Activated B cell treated with CpG ODN at 0.5 μM for 24 hours (primary cell): ENCODE data around the gene WDR70. TPM values are rescaled to one million over a fixed set of nuclear protein-coding genes. Genes with fewer than 3 reads are reported as not detected.
"Not testable (repeated sequence)": the region's sequence is repeated elsewhere in the genome, so short reads cannot be mapped to it uniquely, and the experiment has no call there.

Source experiments
- ATAC-seq: fragments of 200-7000 bp; cut with Tn5 transposase; one replicate; pipeline ENCODE4 v1.10.0; 2021; ENCODE audit warnings: low read depth, mild to moderate bottlenecking, moderate library complexity
- CTCF ChIA-PET: fragments of 350-600 bp; sonication (Branson Sonifier 250); formaldehyde crosslinking; loops from one replicate; lab custom pipeline; 2021; ENCODE audit warnings: antibody characterized with exemption; lab: Charles Lee
- POLR2A ChIA-PET: fragments of 350-600 bp; sonication (Branson Sonifier 250); formaldehyde crosslinking; loops from one replicate; lab custom pipeline; 2021; ENCODE audit warnings: antibody characterized with exemption; lab: Charles Lee
- DNase-seq: peaks from one replicate; pipeline ENCODE4 v3.0.0; 2022
- H3K27ac Mint-ChIP-seq: one replicate; pipeline ENCODE4 v1.8.0; 2020; ENCODE audit warnings: mixed read lengths
- H3K27me3 Mint-ChIP-seq: one replicate; pipeline ENCODE4 v1.8.0; 2021; ENCODE audit warnings: mixed read lengths
- H3K36me3 Mint-ChIP-seq: one replicate; pipeline ENCODE4 v1.8.0; 2021; ENCODE audit warnings: low read depth, mixed read lengths
- H3K4me1 Mint-ChIP-seq: one replicate; pipeline ENCODE4 v1.8.0; 2021; ENCODE audit warnings: mixed read lengths
- H3K4me3 Mint-ChIP-seq: one replicate; pipeline ENCODE4 v1.8.0; 2020; ENCODE audit warnings: mild to moderate bottlenecking, mixed read lengths
- H3K9me3 Mint-ChIP-seq: one replicate; pipeline ENCODE4 v1.8.0; 2020; ENCODE audit warnings: mixed read lengths
- intact Hi-C: fragments of 100-400 bp; cut with micrococcal nuclease; formaldehyde crosslinking; loops from one replicate; pipeline ENCODE4 v1.15.1; 2024
- total RNA-seq: library from RNA; stranded (reverse); gene quantifications from 2 replicates; pipeline ENCODE4 v1.2.3, GENCODE V29; 2022
- TF ChIP-seq, protein P1 (sequence below): fragments of 200-600 bp; IDR thresholded peaks from one replicate; pipeline ENCODE4 v1.8.0; 2022; ENCODE audit warnings: antibody characterized with exemption, mild to moderate bottlenecking

The WDR70 gene
- total RNA-seq, 1 donor from 2014 or later = 58.6 TPM

DNA sequence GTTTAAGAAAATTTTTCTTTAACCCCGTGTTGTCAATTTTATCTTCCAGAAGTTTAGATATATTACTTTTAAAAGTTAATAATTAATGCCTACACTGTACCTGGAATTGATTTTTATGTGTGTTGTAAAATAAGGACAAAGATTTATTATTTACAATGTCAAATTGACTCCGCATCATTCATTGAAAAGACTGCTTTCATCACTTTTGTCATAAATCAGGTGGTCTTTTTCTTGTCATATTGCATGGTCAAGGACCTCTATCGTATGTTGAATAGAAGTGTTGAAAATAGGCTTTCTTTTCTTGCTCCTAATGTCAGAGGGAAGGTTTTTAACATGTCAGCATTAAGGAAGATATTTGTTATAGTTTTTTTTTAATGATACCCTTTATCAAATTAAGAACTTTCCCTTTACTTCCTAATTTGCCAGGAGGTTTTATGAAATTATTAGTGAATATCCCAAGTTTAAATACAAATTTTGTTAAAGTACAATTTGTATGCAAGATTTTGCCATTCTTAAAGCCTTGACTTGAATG, 92.6 kb downstream of the WDR70 start:
- Mint-ChIP-seq H3K27ac (no peak overlapping the region), H3K27me3 (no peaks in the 10 kb centered on the region), H3K4me1 (no peaks in the 10 kb centered on the region), H3K36me3 (peaks cover 41% of the 10 kb centered on the region), H3K9me3 (peaks cover 5% of the 10 kb centered on the region), H3K4me3 (no peak overlapping the region)
- TF ChIP-seq, protein P1, sequence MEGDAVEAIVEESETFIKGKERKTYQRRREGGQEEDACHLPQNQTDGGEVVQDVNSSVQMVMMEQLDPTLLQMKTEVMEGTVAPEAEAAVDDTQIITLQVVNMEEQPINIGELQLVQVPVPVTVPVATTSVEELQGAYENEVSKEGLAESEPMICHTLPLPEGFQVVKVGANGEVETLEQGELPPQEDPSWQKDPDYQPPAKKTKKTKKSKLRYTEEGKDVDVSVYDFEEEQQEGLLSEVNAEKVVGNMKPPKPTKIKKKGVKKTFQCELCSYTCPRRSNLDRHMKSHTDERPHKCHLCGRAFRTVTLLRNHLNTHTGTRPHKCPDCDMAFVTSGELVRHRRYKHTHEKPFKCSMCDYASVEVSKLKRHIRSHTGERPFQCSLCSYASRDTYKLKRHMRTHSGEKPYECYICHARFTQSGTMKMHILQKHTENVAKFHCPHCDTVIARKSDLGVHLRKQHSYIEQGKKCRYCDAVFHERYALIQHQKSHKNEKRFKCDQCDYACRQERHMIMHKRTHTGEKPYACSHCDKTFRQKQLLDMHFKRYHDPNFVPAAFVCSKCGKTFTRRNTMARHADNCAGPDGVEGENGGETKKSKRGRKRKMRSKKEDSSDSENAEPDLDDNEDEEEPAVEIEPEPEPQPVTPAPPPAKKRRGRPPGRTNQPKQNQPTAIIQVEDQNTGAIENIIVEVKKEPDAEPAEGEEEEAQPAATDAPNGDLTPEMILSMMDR = no peak
- ChIA-PET CTCF (no interaction called here), POLR2A (no interaction called here)
- intact Hi-C loops = no loop called here
- ATAC-seq (no peak), DNase-seq (no peak)

DNA sequence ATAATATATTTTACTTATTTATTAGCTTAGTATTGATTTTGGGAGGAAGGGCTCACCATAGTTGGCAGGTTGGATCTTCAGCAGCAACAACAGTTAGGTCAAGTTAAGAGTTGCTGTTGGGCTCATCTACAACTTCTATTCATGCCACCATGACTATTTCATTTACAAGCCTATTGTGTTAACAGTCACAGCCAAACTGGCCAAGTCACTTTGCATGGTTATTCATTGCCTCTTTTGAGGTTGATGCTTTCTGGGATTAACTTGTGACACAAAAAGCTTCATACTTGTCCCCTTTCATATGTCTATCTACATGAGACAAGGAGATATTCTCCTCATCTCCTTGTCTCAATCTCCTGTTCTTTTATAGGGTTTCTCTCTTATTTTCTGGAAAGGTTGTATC, 98.3 kb downstream of the WDR70 start:
- POLR2A ChIA-PET = no interaction called here
- ATAC-seq = no peak
- intact Hi-C loops = no loop called here
- H3K27ac Mint-ChIP-seq = no peak overlapping the region
- CTCF ChIA-PET = no interaction called here
- H3K4me3 Mint-ChIP-seq = no peak overlapping the region
- H3K4me1 Mint-ChIP-seq = no peaks in the 10 kb centered on the region
- H3K36me3 Mint-ChIP-seq = peaks cover 62% of the 10 kb centered on the region
- H3K9me3 Mint-ChIP-seq = peaks cover 4% of the 10 kb centered on the region
- no peaks in the 10 kb centered on the region for H3K27me3 Mint-ChIP-seq
- TF ChIP-seq, protein P1 = no peak
- DNase-seq = no peak

DNA sequence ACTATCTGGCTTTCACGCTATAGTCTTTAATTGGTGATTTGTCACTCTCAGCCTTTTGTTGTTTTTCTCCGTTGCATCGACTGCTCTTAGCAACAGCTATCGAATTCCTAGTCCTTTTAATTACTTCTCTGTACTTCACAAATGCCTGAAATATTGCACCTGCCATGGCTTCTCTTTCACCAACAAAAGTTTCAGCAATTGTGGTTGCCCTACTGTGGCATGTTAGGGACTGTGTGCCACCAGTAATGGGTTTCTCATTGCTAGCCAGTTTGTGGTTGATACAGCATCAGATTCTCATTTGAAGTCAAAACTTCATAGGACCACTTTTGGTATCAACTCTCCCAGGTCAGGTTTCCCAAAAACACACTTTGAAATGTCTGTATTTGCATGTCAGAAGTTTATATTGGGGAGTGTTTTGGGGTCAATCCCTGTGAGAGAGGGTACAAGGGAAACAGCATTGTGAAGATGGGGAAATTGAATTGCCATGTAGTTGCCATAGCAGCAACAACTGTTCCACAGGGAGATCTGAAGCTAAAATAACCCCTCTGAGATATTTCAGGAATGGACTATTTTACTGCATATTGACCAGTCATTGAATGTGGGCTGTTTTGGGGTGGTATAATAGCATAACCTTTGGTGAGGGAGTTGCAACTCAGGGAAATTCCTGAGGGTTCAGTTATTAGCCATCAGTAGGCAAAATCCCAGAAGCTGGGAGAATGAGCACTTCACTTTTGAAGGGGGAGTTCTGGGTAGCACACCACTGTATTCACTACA, 99.2 kb downstream of the WDR70 start:
- ChIA-PET POLR2A (no interaction called here), CTCF (no interaction called here)
- H3K4me3 Mint-ChIP-seq = no peak overlapping the region
- TF ChIP-seq, protein P1 = no peak
- H3K27me3 Mint-ChIP-seq = no peaks in the 10 kb centered on the region
- H3K27ac Mint-ChIP-seq = no peak overlapping the region
- ATAC-seq = no peak
- peaks cover 4% of the 10 kb centered on the region for H3K9me3 Mint-ChIP-seq
- H3K36me3 Mint-ChIP-seq = peaks cover 67% of the 10 kb centered on the region
- no peaks in the 10 kb centered on the region for H3K4me1 Mint-ChIP-seq
- intact Hi-C loops = no loop called here
- DNase-seq = no peak

DNA sequence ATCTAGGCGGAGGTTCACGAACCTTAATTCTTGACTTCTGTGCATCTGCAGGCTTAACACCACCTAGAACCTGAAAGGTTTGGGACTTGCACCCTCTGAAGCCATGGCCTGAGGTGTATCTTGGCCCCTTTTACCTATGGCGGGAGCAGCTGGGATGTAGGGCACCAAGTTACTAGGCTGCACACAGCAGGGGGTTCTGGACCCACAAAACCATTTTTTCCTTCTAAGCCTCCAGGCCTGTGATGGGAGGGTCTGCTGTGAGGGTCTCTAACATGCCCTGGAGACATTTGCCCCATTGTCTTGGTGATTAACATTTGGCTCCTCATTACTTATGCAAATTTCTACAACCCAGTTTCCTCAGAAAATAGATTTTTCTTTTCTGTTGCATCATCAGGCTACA, 102.3 kb downstream of the WDR70 start:
- POLR2A ChIA-PET, ATAC-seq, H3K4me3 Mint-ChIP-seq, H3K27ac Mint-ChIP-seq, H3K9me3 Mint-ChIP-seq, H3K4me1 Mint-ChIP-seq, H3K27me3 Mint-ChIP-seq, CTCF ChIA-PET, DNase-seq, intact Hi-C loops: not testable (repeated sequence)
- peaks cover 67% of the 10 kb centered on the region for H3K36me3 Mint-ChIP-seq

DNA sequence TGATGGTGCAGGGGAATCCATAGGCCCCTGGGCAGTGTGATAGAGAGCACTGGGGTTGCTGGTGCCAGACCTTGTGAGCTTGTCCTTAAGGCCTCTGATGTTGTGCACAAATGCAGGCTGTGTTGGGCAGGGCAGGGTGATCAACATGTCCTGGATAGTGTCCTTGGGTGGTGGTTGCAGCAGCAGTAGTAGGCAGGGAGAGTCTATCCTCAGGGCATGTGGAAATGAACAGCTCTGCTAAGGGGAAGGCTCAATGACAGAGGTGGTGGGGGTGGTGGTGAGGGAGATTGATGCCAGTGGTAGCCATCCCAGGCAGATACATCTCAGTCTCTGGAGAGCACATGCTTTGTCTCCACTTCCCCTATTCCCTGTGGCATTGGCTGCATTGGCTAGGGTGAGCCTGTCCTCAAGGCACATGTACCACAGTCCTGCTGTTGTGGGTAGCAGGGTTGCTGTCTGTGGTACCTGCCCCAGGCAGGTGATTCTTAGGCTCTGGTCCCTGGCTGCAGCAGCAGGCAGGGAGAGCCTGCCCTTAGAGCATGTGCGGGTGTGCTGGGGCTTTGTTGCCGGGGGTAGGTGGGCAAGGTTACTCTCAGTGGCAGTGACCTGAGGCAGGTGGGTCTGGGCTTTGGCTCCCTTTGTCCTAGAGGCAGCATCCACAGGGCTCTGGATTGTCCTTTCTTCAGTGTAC, 111.1 kb downstream of the WDR70 start:
- Mint-ChIP-seq H3K36me3 (peaks cover 56% of the 10 kb centered on the region), H3K27ac (no peak overlapping the region), H3K27me3 (no peaks in the 10 kb centered on the region), H3K4me1 (no peaks in the 10 kb centered on the region), H3K4me3 (no peak overlapping the region), H3K9me3 (peaks cover 12% of the 10 kb centered on the region)
- DNase-seq = no peak
- intact Hi-C loops = no loop called here
- ChIA-PET POLR2A (no interaction called here), CTCF (no interaction called here)
- no peak for ATAC-seq
- TF ChIP-seq, protein P1 = no peak
